ENCODE results near the gene TSPAN5.

The TSPAN5 gene

GRCh38 chr4:98583265-98583664 lies 75.1 kb downstream of the TSPAN5 start:
- DNase-seq, result no peak

- no peak for DNase-seq
Observed at GRCh38 chr4:98581126-98581525, 77.3 kb downstream of the TSPAN5 start.

GRCh38 chr4:98577956-98578355 lies 80.5 kb downstream of the TSPAN5 start:
- DNase-seq, result no peak

- DNase-seq, result no peak
Observed at GRCh38 chr4:98574816-98575215, 83.6 kb downstream of the TSPAN5 start.

GRCh38 chr4:98573791-98574190 lies 84.6 kb downstream of the TSPAN5 start:
- DNase-seq, result no peak

- DNase-seq, result no peak
Observed at GRCh38 chr4:98572697-98573096, 85.7 kb downstream of the TSPAN5 start.

- DNase-seq, result no peak
Observed at GRCh38 chr4:98571161-98571786, 87.1 kb downstream of the TSPAN5 start.

- no peak for DNase-seq
Observed at GRCh38 chr4:98570151-98570797, 88.1 kb downstream of the TSPAN5 start.

GRCh38 chr4:98568941-98569663 lies 89.3 kb downstream of the TSPAN5 start:
- no peak for DNase-seq

- no peak for DNase-seq
Observed at GRCh38 chr4:98567611-98568010, 90.8 kb downstream of the TSPAN5 start.

- DNase-seq, result no peak
Observed at GRCh38 chr4:98566361-98567008, 91.9 kb downstream of the TSPAN5 start.

- no peak for DNase-seq
Observed at GRCh38 chr4:98565681-98566301, 92.6 kb downstream of the TSPAN5 start.

GRCh38 chr4:98564852-98565251 lies 93.6 kb downstream of the TSPAN5 start:
- no peak for DNase-seq

GRCh38 chr4:98560321-98560720 lies 98.1 kb downstream of the TSPAN5 start:
- no peak for DNase-seq

- no peak for DNase-seq
Observed at GRCh38 chr4:98558471-98559169, 99.8 kb downstream of the TSPAN5 start.

GRCh38 chr4:98557194-98557892 lies 101.1 kb downstream of the TSPAN5 start:
- no peak for DNase-seq

GRCh38 chr4:98556451-98556850 lies 102.0 kb downstream of the TSPAN5 start:
- no peak for DNase-seq

- DNase-seq, result no peak
Observed at GRCh38 chr4:98555798-98556445, 102.5 kb downstream of the TSPAN5 start.

- no peak for DNase-seq
Observed at GRCh38 chr4:98546910-98547594, 111.4 kb downstream of the TSPAN5 start.

GRCh38 chr4:98544818-98545414 lies 113.5 kb downstream of the TSPAN5 start:
- DNase-seq, result no peak
